Ishikawa (cell line): ENCODE data around the gene CDHR4.

Source experiments
- CEBPB ChIP-seq: IDR thresholded peaks from 2 replicates; pipeline ENCODE4 v1.6.1; 2012
- CREB1 ChIP-seq: IDR thresholded peaks from 2 replicates; pipeline ENCODE4 v1.6.1; 2012; ENCODE audit warnings: low read depth
- EGR1 ChIP-seq: IDR thresholded peaks from 2 replicates; pipeline ENCODE4 v1.6.1; 2012
- EP300 ChIP-seq: IDR thresholded peaks from 2 replicates; pipeline ENCODE4 v1.6.1; 2012; ENCODE audit warnings: borderline replicate concordance
- FOXM1 ChIP-seq: IDR thresholded peaks from 2 replicates; pipeline ENCODE4 v1.6.1; 2012; ENCODE audit warnings: low read depth, borderline replicate concordance
- MAX ChIP-seq: IDR thresholded peaks from 2 replicates; pipeline ENCODE4 v1.6.1; 2012
- NFIC ChIP-seq: IDR thresholded peaks from 2 replicates; pipeline ENCODE4 v1.6.1; 2012
- RAD21 ChIP-seq: IDR thresholded peaks from 2 replicates; pipeline ENCODE4 v1.6.1; 2012; ENCODE audit warnings: low read depth
- TAF1 ChIP-seq: IDR thresholded peaks from 2 replicates; pipeline ENCODE4 v1.6.1; 2012; ENCODE audit warnings: low read depth, mild to moderate bottlenecking
- TCF12 ChIP-seq: IDR thresholded peaks from 2 replicates; pipeline ENCODE4 v1.6.1; 2012; ENCODE audit warnings: low read depth
- TEAD4 ChIP-seq: IDR thresholded peaks from 2 replicates; pipeline ENCODE4 v1.6.1; 2012
- USF1 ChIP-seq: IDR thresholded peaks from 2 replicates; pipeline ENCODE4 v1.6.1; 2012
- YY1 ChIP-seq: IDR thresholded peaks from 2 replicates; pipeline ENCODE4 v1.6.1; 2012; ENCODE audit warnings: low read depth
- ZBTB7A ChIP-seq: IDR thresholded peaks from 2 replicates; pipeline ENCODE4 v1.6.1; 2012; ENCODE audit warnings: low read depth
- TF ChIP-seq, protein P1 (sequence below): IDR thresholded peaks from 2 replicates; pipeline ENCODE4 v1.6.1; 2012; ENCODE audit warnings: low read depth, mild to moderate bottlenecking

CDHR4 gene

GRCh38 chr3:49788056-49788455 lies 11.6 kb downstream of the CDHR4 start:
- TF ChIP-seq YY1 (no peak), RAD21 (no peak), MAX (no peak), NFIC (no peak), TCF12 (no peak), TAF1 (no peak), TEAD4 (no peak)
- TF ChIP-seq, protein P1, sequence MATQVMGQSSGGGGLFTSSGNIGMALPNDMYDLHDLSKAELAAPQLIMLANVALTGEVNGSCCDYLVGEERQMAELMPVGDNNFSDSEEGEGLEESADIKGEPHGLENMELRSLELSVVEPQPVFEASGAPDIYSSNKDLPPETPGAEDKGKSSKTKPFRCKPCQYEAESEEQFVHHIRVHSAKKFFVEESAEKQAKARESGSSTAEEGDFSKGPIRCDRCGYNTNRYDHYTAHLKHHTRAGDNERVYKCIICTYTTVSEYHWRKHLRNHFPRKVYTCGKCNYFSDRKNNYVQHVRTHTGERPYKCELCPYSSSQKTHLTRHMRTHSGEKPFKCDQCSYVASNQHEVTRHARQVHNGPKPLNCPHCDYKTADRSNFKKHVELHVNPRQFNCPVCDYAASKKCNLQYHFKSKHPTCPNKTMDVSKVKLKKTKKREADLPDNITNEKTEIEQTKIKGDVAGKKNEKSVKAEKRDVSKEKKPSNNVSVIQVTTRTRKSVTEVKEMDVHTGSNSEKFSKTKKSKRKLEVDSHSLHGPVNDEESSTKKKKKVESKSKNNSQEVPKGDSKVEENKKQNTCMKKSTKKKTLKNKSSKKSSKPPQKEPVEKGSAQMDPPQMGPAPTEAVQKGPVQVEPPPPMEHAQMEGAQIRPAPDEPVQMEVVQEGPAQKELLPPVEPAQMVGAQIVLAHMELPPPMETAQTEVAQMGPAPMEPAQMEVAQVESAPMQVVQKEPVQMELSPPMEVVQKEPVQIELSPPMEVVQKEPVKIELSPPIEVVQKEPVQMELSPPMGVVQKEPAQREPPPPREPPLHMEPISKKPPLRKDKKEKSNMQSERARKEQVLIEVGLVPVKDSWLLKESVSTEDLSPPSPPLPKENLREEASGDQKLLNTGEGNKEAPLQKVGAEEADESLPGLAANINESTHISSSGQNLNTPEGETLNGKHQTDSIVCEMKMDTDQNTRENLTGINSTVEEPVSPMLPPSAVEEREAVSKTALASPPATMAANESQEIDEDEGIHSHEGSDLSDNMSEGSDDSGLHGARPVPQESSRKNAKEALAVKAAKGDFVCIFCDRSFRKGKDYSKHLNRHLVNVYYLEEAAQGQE: no peak

GRCh38 chr3:49787536-49787935 lies 12.1 kb downstream of the CDHR4 start:
- no peak for TF ChIP-seq CREB1
- TF ChIP-seq TCF12: no peak

GRCh38 chr3:49787182-49787464 lies 12.6 kb downstream of the CDHR4 start:
- TF ChIP-seq CREB1 (no peak), CEBPB (no peak), NFIC (no peak), YY1 (no peak), EGR1 (no peak), MAX (no peak), ZBTB7A (no peak), TEAD4 (no peak), TAF1 (no peak), FOXM1 (no peak), USF1 (no peak)

DNA sequence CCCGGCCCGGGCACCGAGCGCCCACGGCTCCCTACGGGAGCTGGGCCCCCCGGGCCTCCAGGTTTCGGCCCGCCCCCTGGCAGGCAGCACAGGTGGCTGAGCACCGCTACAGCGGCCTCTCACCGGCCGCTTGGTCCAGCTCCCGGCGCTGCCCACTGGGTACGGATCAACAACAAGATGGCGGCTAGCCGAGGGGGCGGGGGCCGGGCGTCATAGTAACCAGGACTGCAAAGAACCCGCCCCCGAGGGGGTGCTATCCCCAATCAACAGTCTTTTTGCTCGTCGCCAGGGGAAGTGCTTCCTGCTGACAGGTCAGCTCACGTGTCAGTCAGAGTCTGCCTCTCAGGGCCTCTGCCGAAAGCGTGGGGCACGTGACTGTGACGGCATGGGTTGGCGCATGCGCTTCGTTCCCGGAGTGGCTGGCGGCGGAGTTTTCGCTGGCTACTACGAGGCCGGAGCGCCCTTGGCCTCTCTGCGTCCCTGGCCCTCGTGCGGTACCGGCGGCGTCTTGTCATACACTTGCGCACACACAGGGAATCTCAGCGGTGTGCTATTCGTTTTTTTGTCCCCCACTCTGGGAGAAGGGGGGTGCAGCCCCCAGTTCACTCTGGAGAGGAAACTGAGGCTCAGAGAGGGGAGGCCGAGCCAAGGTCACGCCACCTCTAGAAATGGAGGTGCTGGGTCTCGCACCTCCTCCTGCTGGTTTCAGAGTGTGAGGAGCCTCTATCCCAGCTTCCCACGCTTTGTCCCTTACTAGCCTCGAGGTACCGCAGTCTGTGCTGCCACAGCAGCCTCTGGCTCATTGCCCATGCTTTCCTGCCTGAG lies 13.1 kb downstream of the CDHR4 start, which contains the start of gene IP6K1:
IP6K1 (minus strand) TSS at position 186 of the 825 bp plus-strand sequence. CDS start 38,502 bp downstream, outside the sequence.
- TF ChIP-seq CEBPB: no peak
- TF ChIP-seq RAD21: no peak
- peak; percentile 100 for TF ChIP-seq USF1
- TF ChIP-seq ZBTB7A: no peak
- no peak for TF ChIP-seq TEAD4
- TF ChIP-seq CREB1: 0 out of 2 replicates have a peak, but pooled peaks have one; percentile 51
- no peak for TF ChIP-seq NFIC
- no peak for TF ChIP-seq FOXM1
- TF ChIP-seq EGR1: no peak
- TF ChIP-seq EP300: no peak
- peak; percentile 21; the same call in 1 of the 2 replicates for TF ChIP-seq TCF12
- TF ChIP-seq MAX: peak; percentile 97
- peak; percentile 77 for TF ChIP-seq TAF1
- TF ChIP-seq, protein P1: no peak
- peak; percentile 90 for TF ChIP-seq YY1

- TF ChIP-seq, protein P1: no peak
- TF ChIP-seq TEAD4 (no peak), ZBTB7A (no peak), MAX (peak; percentile 37)
Measured at GRCh38 chr3:49785565-49786356, 13.9 kb downstream of the CDHR4 start.
